Dedifferentiated amniotic fluid mesenchymal stem cell (primary cell): ENCODE data around the gene CRIP2.
A peak's percentile ranks its signal among the peaks of the same experiment; 100 is the strongest.

Experiments
- DNase-seq: peaks from one replicate; pipeline ENCODE4 v3.0.0-alpha.2; 2016; ENCODE audit errors: extremely low spot score

CRIP2 gene, protein sequence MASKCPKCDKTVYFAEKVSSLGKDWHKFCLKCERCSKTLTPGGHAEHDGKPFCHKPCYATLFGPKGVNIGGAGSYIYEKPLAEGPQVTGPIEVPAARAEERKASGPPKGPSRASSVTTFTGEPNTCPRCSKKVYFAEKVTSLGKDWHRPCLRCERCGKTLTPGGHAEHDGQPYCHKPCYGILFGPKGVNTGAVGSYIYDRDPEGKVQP

DNA sequence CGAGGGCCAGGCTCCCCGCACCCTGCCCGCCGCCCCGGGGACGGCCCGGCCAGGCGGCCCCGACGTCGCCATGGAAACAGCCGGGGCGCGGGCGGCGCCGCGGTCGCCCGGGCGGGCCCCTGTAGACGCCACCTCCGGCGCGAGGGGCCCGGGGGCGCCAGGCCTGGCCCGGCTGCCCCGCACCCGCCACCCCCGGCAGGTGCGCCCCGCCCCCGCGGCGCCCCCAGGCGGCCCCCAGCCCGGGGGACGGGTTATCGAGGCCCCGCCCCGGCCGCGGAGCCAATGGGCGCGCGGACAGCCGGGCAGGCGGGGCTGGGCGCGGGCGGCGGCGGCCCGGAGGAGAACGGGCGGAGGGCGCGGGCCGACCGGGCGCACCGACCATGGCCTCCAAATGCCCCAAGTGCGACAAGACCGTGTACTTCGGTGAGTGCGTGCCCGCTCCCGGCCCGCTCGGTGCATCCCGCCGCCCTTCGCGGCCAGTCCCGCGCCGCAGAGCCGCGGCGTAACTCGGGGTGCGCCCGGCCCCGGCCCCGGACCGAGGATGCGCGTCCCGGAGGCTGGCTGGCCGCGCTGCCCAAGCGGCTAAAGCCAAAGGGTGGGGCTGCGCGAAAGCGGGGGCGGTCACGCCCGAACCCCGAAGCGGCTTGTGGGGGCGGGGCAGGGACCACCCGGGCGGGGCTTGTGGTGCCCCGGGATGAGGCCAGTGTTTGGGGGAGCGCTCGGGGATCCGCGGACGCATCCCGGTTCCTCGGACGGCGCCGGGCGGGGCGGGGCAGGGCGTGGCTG is at the start of gene CRIP2:
Gene CRIP2, plus strand, starts transcription at position 339 of the 786 bp plus-strand sequence. Its CDS starts 42 bp downstream, at position 381.
- no peak for DNase-seq

DNA sequence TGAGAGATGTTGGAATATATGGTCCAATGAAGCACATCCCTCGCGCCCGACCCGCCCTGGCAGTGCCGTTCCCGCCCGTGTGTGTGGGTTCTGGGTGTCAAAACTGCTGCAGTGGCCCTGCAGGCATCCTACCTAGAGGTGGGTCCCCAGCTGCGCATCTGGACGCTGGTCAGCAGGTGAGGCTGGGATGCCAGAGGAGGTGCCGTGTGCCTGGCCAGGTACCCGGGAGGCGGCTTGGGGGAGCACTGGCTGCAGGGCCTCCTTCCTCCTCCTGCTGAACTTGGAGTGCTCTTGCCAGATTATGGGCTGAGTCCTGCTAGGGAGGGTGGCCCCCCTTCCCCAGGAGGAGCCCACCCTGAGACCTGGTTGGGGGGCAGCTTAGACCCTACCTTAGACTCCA is 49.8 kb upstream of the CRIP2 start:
- no peak for DNase-seq

DNA sequence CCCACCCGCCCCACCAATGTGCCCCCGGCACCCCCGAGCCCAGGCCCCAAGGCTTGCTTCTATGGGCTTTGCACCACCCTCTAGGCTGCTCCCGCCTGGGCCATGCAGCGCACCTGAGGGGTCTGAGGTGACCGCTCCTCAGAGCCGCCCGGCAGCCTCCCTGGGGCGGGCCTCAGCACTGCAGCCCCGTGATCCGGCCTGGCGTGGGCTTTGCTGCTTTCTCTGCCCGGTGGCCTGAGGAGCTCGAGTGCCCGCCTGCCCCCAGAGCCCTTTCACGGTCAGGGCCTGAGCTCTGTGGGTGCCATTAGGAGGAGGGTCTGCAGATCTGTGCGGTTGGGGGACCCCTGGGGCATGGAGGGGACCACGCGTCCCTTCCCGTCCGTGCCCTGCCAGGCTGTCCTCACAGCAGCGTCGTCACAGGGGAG is 48.8 kb upstream of the CRIP2 start:
- no peak for DNase-seq

DNA sequence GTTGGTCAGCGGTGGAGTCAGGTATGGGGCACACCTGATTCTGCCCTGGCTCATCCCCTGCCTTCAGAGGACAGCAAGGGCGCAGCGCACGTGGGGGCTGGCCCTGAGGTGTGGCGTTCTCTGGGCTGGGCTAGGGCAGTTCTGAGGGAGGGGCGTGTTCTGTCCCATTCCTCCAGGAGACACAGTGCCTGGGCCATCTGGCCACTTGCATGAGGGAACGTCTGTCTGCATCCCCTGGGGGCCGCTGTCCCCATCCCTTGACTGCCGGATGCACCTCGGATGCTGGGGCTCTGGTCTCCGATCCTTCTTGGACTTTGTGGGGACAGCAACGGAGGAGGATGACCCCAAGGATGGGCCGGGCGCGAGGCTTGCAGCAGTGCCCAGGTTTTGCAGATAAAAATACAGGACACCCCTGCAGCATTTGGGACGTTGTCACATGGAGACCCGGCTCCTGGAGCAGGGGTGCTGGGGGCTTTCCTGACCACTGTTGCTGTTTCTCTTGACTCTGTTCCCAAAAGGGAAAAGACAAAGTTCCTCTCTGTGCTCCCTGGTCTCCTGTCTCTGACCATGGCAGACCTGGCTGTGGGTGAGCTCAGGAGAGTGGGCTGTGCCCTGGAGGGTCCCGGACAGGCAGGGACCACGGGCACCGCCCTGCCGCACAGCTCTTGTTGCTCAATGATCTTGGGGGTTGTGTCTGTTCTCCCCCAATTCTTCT is 48.0 kb upstream of the CRIP2 start:
- no peak for DNase-seq

DNA sequence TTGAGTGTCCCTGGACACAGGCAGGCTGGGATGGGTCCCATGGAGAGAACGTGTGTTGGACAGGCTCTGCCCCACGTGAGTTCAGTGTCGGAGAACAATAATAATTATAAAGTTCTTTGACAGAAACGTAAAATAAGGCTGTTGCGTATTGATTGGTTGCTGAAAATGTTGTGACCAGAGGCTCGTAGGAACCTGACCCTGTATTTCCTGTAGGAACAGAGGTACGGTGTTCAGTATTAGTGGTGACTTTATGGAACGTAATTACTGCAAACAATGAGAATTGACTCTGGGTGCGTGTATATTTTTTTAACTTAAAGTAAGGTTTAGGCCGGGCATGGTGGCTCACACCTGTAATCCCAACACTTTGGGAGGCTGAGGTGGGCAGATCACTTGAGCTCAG is 47.2 kb upstream of the CRIP2 start:
- DNase-seq: no peak

DNA sequence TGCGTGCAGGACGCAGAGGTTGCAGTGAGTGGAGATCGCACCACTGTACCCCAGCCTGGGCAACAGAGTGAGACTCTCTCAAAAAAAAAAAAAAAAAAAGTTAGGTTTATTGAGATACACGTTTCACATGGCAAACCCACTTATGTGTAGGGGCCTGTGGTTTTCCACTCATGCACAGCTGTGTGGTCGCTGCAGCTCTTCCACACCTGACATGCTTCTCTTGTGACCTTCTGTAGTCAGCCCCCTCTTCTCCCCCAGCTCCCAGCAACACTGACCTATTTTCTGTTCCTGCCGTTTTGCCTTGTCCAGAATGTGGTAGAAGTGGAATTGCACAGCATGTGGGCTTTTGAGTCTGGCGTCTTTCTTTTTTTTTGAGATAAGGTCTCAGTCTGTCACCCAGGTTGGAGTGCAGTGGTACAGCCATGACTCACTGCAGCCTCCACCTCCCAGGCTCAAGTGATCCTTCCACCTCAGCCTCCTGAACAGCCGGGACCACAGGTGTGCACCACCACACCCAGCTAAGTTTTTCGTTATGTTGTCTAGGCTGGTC is 46.6 kb upstream of the CRIP2 start:
- no peak for DNase-seq

DNA sequence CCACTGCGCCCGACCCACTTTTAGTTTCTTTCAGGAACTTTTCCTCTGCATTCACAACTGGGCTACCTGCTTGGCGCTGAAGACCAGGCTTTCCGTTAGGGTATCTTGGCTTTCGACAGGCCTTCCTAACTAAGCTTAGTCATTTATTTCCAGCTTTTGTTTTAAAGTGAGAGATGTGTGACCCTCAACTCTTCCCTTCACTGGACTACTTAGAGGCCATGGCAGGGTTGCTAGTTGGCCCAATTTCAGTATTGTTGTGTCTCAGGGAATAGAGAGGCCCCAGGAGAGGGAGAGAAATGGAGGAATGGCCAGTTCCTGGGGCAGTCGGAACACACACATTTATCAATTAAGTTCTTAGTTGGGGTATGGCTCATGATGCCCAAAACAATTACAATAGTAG is 44.6 kb upstream of the CRIP2 start:
- no peak for DNase-seq

DNA sequence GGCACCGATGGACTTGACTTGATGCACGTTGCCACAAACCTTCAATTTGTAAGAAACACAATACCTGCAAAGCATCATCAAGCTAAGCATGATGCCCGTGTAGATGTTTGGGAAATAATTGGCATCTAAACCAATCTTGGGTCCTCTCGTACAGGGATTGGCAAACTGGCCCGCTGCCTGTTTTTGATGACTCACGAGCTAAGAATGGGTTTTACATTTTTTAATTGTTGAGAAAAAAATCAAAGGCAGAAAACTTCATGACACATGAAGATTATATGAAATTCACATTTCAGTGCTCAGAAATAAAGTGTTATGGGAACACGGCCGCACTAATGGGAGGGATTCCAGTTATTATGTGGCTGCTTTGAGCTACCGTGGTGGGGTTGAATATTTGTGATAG is 44.1 kb upstream of the CRIP2 start:
- peak; percentile 66 for DNase-seq

DNA sequence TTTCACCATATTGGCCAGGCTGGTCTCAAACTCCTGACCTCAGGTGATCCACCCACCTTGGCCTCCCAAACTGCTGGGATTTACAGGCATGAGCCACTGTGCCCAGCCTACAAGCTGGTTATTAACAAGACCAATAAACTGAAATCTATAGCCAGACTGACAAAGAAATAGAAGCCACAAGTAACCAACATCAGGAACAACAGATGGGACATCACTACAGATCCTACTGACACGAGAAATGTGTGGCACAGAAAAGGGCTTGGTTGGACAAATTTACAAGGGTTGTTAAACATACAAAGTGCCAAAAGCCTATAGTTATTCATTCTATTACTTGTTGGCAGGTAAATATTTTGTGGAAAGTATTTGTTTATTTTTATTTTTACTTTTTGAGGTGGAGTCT is 43.4 kb upstream of the CRIP2 start:
- DNase-seq: no peak

DNA sequence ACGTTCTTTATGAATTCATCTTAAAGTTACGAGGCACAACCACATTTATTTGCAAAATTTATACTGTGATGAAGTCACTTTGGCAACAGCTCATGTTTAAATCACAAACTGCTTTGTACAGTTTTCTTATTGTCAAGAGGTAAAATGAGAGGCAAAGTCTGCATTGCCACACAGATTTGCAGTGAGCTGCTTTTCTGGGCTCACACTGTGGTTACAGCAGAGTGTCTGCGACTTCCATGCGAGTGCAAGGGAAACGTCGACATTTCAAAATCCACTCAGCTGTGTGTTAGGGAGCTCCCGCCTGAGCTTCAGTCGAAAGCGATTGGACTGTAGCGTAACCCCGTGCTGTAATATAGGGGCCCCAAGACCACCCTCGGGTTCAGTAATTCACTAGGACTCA is 42.0 kb upstream of the CRIP2 start:
- DNase-seq: no peak

DNA sequence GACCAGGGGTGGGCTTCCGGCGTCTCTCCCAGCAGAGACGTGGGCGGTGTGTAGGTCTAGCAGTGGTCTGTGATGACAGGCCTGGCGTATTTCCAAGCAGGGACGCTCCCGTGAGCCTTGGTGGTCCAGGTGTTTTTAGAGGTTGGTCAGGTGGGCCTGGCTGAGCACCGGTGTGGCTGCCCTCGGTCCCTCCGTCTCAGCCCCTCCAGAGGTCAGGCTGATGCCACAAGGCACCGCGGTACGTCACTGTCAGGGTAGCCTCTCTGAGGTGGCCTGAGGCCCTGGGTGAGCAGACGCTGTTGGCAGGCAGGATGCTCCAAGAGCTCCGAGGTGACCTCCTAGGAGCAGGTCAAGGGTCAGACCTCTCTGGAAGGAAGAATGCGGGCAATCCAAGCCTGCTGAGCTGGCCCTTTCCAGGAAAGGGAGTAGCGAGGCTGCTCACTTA is 41.4 kb upstream of the CRIP2 start:
- no peak for DNase-seq

DNA sequence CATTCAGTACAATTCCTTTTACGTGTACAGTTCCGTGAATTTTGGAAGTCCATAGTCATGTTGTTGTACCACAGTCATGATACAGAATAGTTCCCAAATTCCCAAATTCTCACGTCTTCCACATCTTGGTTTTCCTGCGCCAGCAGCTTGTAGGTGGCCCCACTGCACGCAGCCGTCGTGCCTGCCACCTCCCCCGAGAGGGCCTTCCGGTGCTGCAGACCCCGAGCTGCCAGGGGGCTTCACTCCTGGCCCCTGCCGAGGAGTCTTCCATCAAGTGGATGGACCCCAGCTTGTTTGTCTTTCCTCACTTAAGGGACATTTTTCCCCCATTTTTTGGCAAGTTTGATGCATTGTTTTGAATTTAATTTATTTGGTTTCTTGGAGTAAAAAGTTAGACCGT is 38.2 kb upstream of the CRIP2 start:
- DNase-seq: no peak

DNA sequence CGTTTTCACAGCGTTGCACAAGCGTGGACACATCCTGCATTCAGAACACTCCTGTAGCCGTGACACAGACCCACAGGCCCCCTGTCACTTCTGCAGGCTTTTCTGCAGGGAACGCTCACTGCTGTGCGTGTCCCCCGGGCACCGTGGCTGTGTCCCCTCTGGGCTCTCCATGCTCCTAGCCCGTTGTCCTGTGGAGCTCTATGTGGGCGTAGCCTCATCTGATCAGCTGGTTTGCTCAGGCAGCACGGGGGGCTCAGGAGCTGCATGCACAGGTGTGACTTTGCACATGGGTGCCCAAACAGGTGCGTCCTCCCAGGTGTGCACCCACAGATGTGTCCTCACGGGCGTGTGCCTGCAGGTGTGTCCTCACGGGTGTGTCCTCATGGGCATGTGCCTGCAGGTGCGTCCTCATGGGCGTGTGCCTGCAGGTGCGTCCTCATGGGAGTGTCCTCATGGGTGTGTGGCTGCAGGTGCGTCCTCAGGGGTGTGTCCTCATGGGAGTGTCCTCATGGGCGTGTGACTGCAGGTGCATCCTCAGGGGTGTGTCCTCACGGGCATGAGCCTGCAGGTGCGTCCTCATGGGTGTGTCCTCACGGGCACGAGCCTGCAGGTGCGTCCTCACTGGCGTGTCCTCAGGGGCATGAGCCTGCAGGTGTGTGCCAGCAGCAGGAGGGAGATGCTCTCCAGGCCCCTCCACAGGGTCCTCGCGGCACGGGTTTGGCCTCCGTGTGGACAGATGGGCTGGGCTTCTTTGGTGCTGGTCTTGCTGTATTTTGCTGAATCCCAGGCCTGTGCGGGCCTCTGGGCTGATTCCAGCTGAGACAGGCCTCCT is 37.5 kb upstream of the CRIP2 start:
- DNase-seq: no peak

DNA sequence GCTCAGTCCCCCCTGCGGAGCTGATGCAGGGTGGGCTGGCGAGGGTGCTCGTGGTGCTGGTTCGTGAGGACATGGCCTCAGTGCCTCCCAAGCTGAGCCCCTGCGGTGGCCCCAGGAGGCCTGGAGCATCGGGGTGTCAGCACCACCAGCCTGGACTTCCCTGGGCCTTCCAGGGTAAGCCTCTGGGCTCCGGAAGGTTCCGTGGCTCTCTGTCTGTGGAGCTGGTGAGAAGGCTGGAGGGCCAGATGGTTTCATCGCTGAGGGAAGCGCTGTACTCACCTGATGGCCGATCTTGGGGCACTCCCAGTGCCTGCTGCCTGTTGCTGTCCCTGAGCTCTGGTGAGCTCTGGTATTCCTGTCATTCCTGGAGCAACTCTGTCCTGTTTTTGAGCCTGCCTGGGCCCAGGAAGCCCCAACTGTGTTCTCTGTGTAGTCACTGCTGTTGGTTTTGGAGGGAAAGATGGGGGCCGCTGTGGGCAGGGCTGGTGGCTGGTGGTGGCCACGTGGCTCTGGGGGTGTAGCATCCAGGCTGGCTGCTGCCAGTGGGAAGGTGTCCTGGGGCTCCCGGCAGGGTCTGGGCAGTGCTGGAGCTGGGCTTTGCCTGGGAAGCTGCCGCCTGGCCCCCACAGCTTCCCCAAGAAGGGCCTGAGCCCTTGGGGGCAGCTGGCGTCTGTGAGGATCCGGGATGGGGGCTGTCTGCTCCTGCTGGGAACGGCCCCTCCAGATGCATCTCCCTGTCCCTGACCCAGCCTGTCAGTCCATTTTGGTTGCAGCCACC is 36.7 kb upstream of the CRIP2 start:
- DNase-seq: no peak

DNA sequence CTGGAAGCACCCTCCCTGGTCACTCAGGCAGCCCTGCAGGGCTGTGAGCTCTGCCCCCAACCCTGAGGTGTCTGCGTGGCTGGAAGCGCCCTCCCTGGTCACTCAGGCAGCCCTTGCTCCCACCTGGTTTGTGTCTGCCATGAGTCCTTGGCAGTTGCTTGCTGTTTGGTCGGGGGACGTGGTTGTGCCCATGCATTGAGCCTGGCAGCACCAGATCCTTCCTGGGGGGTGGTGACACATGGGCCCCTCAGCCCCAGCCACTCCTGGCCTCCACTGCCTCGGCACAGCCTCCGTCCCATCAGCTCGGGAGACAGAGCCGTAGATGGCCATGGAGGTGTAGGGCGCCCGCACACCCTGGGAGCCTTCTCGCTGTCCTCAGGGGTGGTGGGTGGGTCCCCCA is 35.4 kb upstream of the CRIP2 start:
- no peak for DNase-seq

DNA sequence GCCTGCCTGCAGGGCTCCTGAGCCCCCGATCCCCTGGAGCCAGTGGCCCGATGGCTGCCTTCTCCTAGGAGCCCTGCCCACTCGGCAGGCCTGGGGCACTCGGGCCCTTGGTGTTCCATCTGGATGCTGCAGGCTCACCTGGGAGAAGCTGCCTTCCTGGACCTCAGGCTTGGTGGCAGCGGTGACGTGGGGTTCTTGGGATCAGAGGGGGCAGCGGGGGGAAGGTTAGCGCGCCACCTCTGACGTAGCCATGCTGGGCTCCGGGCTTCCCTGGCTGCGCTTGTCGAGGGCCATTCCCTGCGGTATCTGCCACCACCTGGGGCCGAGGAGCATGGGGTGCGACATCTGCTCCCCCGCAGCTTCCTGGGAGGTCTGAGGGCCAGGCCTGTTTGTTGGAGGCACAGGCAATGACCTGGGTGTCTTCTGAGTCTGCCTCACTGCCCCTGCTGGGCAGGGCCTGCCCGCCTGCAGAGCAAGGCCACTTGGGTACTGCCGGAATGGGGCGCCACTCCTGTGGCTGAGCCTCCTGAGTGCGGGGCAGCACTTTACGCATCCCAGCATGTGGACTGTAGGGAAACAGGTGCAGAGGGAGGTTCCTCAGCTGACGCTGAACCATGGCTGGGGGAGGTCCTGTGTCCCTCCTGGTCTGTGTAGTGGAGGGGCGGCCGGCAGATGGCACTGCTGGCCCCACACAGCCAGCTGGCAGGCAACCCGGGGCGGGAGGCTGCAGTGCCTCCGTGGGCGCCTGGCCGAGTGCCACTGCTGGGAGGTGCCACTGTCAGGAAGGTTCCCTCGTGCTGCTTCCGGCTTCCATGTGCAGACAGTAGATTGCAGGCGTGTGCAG is 34.7 kb upstream of the CRIP2 start:
- DNase-seq: no peak

DNA sequence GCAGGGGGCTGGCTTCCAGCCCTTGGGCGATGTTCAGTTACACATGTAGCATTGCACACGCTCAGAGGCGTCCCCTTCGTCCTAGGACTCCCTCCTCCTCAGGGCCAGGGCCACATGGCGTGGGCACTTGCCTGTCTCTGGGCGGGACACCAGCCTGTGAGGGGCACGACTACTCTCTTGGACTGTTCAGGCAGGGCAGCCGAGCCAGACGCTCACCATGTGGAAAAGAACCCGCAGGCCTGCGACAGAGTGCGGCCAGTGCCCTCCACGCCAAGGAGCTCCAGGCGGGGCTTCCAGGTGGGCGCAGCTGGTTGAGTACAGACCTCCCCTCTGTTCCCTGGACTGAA is 34.1 kb upstream of the CRIP2 start:
- no peak for DNase-seq

DNA sequence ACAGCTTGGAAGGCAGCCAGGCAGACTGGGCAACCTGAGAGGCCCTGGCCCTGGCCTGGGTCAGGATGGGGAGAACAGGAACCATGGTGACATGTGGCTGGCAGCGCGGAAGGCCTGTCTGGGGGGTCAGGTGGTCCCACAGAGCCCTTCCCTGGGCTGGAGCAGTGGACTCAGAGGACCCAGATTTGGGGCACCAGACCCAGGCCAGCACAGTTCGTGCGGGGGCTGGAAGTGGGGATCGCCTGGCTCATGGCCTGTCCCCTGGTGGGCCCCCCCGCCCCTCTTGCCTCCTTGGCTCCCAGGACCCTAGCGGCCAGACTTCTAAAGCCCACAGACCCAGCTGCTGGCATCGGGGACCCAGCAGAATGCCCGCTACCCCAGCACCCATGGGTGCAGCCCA is 33.6 kb upstream of the CRIP2 start:
- no peak for DNase-seq

DNA sequence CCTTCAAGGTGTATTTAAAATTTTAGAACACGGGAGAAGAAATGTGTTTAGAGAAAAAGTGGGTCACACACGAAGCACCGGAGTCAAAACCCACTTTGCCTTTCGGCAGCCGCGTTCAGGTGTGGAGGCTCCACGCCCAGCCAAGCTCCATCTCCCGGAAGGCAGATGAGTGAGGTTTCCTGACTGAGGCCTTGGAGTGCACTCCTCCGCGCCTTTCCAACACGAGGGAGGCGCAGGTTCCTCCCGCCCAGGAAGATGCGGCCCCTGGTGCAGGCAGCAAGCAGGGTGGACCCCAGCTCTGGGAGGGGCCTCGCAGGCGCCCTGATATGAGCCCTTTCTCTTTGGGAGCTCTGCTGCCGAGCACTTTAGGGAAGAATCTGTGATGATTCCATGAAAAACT is 32.5 kb upstream of the CRIP2 start:
- no peak for DNase-seq

DNA sequence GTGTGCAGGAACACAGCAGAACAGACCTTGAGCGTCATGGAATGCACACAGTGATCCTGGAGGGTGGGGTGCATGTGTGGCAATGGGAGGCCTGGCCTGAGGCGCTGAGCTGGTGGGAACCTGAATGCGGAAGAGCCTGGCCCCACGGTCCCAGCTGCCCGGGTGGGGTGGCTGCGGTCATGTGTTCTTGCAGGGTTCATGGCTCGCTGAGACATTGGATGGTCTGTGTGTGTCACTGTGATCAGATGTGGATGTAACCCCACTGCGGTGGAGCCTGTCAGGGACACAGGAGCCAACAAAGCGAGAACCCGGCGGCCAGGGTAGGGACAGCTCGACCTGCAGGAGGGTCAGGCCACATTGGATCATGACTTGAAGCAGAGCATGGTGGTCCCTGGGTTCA is 31.8 kb upstream of the CRIP2 start:
- no peak for DNase-seq
